ENCODE results near the gene PFAS.
A peak's percentile ranks its signal among the peaks of the same experiment; 100 is the strongest.

The PFAS gene

DNA sequence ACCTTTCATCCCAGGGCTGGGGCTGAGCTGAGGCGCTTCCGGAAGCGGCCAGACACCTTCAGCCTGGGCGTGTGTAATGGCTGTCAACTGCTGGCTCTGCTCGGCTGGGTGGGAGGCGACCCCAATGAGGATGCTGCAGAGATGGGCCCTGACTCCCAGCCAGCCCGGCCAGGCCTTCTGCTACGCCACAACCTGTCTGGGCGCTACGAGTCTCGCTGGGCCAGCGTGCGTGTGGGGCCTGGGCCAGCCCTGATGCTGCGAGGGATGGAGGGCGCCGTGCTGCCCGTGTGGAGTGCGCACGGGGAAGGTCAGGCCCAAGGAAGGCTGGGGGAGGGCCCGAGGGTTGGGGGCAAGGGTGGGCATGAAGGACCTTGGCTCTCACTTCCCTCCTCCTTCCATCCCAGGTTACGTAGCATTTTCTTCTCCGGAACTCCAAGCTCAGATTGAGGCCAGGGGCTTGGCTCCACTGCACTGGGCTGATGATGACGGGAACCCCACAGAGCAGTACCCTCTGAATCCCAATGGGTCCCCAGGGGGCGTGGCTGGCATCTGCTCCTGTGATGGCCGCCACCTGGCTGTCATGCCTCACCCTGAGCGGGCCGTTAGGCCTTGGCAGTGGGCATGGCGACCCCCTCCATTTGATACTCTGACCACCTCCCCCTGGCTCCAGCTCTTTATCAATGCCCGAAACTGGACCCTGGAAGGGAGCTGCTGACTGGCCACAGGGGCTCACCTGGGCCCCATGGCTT is 19.6 kb downstream of the PFAS start:
- no peak for DNase-seq

DNA sequence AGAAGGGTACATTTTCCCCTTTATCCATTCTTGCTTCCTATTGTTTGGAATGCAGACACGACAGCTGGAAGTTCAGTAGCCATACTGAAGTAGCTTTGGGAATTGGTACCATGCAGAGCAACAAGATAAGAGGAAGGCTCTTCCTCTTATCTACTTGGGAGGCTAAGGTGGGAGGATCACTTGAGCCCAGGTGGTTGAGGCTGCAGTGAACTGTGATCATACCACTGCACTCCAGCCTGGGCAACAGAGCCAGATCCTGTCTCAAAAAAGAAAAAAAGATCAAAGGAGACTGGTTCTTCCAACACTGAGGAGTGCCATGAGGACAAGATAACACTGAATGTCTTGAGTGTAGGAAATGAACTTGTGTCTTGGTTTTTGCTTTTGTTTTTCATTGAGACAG is 23.3 kb downstream of the PFAS start:
- no peak for DNase-seq

DNA sequence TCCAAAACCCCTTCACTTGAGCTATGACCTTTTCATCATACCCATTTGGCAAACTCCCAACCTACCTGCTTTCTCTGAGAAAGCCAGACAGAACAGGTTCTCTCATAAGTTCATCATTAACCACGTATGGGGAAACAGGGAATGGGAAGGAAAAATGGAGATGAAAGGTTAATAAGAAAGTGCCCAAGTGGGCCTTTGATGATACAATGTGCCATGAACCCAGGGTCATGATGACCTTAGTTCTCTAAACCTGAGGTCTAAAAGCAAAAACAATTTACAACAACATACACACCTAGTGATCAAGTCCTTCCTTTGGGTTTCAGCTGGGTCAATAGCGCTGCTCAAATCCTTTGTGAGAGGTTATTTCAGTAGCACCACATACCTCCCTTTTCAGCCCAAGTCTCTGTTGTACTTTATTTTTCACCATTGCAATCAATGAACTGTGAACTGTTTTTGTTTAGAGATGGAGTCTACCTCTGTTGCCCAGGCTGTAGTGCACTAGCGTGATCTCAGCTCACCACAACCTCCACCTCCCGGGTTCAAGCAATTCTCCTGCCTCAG is 24.9 kb downstream of the PFAS start:
- DNase-seq = no peak

DNA sequence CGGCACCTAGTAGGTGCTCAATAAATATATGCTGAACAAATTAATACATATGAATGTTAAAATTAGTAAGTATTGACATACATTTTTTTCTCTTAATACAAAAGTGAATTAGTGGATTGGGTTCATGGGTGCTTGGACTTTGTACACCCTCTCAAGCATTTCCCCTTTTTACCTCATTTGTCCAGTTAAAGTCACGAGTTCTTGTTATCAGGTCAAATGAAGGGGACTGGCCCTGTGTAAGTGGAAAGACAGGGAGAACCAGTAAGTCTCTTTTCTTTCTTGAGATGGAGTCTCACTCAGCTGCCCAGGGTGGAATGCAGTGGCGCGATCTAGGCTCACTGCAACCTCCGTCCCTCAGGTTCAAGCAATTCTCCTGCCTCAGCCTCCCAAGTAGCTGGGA is 25.7 kb downstream of the PFAS start:
- DNase-seq = no peak

DNA sequence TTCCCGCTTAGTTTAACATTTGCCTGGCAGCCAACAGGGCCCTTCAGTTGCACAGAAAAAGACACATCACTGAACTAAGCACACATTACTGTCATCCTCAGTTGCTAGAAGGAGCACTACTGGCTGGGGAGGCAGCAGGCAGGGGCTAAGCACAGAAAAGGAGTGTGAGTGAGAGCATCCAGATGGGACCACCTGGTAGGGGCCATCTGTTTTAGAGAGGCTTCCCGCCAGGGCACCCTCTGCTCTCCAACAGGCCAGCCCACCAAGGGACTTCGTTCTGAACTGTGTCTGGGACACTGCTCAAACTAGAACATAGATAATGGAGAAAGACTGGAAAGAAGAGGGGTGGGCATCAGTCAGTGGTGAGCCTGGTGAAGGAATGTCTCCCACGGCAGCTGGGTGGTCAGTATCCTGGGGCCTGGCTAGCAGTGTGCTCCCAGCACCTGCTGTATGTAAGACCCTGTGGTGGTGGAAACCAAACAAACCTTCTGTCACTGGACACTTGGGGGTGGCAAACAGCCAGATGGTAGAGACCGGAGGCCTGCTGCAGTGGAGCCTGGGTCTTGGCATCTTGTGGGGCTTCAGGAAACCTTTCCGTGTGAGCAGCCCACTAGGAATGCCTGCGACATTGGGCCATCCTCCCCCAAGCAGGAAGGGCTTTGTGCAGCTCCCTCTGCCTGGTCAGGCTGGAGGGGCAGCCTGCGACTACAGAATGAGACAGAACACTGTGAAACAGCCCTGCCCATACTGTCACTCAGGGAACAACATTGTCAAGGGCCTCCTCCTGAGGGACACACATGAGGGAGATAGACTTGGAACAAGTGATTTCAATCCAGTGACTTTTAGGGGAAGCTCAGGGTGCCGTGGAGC is 26.6 kb downstream of the PFAS start:
- no peak for DNase-seq

DNA sequence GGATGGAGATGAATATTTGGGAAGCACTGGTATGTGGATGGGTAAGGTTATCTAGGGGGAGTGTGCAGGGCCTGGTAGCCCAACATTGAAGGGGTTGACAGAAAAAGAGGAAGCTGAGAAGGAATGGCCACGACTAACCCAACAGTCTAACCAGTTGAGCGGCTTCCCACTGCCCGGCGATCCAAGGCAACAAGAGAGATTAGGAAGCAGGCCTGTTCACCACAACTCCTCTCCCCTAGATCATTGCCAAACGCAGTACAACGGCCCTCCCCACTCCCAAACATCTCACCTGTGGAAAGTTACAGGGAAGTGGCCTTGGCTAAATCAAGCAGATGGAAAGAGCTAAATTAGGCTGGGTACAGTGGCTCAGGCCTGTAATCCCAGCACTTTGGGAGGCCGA is 28.2 kb downstream of the PFAS start:
- no peak for DNase-seq

DNA sequence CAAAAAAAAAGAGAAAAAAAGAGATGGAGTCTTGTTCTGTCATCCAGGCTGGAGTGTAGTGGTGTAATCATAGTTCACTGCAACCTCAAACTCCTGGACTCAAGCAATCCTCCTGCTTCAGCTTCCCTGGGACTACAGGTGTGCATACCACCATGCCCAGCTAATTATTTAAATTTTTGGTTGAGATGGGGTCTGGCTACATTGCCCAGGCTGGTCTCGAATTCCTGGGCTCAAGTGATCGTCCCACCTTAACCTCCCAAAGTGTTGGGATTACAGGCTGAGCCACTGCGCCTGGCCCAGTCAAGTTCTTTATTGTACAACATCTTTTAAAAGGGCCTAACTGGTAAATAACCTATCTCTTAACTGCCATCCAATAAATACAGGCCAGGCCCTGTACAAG is 33.3 kb downstream of the PFAS start:
- no peak for DNase-seq

DNA sequence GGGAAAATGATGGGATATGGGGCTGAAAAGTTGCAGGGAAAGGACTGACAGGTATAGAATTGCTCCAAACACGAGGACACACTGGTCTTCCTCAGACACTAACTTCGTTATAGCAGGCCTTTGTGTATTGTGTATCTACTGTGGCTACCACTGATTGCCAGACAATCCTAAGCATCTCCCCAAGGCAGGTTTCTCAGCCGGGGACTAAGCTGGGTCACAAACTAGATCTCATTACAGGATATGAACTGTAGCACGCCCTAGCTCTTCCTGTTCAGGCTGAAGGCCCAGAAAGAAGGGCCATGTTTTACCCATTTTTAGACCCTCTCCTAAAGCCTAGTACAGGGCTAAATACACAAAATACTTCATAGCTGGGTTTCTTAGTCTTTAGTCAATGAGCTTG is 34.3 kb downstream of the PFAS start:
- DNase-seq = no peak

DNA sequence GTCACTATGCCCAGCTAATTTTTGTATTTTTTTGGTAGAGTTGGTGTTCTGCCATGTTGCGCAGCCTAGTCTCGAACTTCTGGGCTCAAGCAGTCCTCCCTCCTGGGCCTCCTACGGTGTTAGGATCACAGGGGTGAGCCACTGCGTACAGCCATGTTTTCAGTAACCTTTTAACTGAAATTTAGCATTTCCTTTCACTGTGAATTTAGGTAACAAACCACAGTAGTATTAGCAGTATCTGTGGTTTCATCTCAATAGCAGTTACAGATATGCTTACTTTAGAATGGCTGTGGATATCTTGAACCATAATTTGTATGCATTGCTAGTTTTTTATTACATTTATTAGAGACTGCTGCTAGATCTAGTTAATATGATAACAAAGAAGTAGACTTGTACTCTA is 35.0 kb downstream of the PFAS start:
- no peak for DNase-seq

DNA sequence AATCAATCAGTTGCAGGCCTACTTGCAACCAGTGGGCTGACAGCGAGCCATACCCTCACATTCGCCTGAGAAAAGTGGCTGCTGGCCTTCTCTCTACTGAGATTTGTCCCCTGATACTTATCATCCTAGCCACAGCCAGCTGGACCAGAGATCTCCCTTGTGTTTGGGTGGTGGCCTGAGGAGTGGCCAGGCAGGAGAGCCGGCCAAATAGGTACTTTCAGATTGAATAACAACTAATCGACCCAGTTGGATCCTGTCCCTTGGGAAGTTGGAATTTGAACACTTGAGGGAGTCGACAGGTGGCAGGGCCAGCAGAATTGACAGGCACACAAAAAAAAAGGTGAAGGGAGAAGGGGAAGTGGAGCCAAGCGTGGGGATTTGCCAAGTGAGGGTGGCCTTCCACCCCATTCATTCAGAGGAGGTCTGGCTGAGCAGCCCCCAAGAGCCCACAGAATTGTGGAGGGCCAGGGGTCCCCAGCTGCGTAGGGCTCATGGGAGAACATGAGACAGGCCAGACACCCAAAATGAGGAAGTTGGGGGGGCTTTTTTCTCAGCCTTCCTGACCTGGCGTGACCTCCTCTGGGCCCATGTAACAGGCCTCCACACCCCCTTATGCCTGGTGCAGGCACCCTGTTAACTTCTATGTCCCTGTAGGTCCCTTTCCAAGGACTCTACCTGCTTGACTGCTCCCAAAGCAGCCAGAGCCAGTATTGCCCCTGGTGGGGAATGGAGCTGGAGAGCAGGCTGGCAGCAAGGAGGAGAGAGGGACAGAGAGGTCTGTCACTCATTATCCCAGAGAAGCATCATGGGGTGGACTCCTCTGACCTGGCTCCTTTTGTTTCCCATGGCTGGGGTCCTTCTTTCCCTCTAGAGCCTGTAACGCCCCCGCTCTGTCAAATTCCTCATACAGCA is 36.4 kb downstream of the PFAS start:
- DNase-seq = no peak

DNA sequence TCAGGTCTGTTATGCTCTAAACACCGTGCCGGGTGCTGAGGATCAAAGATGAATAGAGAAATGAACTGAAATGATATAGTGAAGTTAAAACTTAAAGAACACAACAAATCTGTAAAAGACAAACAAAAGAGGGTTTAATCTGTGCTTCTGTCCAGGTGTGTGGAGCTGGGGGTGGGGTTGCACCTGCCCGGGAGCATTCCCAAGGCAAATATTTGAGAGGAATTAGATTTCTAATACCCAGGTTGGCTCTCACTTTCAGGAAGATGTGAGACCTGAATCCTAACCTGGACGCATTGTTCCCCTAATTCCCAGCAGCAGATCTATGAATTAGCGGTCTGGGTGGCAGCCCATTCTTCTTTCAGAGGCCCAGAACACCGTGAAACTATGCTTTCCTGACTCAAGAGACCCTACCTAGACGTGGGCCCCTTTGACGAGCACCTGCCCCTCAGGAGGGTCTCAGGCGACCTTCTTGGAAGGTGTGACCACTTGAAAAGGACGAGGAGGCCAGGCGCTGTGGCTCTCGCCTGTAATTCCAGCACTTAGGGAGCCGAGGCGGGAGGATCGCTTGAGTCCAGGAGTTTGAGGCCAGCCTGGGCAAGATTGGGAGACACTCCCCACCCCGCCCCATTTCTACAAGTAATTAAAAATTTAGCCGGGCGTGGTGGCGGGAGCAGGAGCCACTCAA is 38.7 kb downstream of the PFAS start:
- DNase-seq = no peak

DNA sequence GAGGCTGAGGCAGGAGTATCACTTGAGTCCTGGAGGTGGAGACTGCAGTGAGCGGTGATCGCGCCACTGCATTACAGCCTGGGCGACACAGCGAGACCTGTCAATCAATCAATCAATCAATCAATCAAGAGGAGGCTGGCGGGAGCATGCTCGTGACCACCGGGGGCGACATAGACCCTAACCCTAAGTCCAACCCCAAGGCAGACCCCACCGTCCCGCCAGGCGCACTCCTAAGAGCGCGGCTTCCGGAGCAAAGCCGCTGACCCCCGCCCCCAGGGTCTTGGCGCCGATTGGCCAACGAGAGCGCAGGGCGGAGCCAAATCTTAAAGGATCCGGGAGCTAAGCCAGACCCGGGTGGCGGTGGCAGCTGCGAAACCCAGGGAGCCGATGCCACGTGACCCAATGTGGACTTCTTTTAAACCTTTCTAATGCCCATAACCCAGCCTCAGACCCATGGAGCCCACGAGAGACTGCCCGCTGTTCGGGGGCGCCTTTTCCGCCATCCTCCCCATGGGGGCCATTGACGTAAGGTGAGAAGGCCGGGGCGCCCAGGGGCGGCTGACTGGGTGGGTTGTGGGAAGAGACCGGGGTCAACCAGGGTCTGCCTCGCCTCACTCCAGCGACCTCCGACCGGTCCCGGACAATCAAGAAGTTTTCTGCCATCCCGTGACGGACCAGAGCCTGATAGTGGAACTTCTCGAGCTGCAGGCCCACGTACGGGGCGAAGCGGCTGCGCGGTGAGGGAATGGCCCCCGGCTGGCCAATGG is 39.4 kb downstream of the PFAS start, which contains the start of gene RANGRF:
Gene RANGRF (plus strand): TSS at position 335 of the 767 bp plus-strand sequence. CDS start 119 bp downstream, at position 454.
- peak; percentile 54 for DNase-seq

DNA sequence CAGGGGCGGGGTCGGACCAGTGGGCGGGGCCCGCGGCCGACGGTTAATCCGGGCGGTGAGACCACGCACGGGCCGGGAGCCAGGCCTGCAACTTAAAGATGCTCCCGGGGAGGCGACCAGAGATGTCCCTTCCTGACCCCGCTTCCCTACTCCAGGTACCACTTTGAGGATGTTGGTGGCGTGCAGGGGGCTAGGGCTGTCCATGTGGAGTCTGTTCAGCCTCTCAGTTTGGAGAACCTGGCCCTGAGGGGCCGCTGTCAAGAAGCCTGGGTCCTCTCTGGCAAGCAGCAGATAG is 40.0 kb downstream of the PFAS start:
- no peak for DNase-seq

DNA sequence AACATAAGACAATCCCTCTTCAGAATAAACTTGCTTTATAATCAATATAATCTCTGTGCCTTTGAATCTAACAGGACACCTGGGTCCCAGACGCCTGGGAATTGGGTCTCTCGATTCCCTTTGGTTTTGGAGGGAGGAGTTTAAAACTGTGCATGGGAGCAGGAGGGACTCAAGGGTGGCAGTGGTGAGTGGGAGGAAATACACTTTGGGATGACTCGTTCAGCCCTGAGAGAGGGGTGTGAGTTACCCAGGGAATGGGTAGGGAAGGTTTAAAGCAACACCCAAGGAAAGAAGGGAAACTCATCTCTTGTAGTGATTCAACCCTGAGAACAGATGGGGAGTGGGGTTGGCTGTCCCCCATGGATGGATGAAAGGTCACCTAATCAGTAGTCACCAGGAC is 41.0 kb downstream of the PFAS start:
- DNase-seq = no peak

DNA sequence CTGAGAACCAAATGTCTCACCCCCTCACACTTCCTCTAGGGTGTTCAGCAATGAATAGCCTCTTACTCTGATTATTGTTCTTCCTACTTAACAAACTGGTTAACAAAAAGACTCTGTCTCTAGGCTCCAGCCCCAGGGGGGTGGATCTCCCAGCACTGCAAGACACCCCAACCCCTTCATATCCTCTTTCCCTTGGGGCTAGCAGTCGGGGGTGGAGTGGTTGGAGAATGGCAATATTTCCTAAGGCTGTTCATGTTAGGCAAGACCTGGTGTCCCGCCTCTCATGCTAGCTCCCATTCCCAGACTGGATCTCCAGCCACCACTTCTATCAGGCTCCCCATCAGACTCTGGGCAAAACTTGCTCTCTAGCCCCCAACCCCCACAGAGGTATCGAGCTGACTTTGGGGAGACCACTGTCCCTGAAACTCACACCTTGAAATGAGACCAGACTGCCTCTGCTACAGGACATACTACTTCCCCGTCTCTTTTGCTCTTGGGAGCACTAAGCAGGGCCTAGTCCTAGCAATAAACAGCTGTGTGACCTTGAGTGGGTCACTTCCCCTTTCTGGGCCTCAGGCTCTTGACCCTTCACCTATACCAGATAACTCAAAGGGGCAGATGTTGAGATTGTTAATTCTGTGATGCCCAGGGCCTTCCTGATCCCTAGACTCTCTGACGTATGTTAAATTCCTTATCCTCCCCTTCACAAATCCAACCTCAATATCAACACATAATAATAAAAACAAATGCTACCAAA is 43.7 kb downstream of the PFAS start:
- DNase-seq = no peak

DNA sequence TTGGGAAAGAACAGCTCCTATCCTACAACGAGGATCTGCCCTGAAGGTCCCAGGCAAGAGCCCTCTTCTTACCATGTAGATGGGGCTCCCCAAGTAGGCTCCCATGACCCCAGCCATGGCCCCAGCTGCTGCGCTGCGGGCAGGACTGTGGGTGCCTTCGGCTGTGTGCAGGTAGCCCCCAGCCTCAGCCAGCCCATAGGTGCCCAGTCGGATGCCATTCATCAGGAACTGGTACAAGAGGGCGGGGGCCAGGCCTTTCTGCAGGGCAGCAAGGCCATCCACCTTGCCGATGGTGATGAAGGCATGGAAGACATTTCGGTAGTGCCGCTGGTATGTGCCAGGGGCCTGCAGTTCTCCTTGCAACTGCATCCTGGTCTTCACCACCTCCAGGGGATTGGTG is 45.3 kb downstream of the PFAS start:
- DNase-seq = no peak

DNA sequence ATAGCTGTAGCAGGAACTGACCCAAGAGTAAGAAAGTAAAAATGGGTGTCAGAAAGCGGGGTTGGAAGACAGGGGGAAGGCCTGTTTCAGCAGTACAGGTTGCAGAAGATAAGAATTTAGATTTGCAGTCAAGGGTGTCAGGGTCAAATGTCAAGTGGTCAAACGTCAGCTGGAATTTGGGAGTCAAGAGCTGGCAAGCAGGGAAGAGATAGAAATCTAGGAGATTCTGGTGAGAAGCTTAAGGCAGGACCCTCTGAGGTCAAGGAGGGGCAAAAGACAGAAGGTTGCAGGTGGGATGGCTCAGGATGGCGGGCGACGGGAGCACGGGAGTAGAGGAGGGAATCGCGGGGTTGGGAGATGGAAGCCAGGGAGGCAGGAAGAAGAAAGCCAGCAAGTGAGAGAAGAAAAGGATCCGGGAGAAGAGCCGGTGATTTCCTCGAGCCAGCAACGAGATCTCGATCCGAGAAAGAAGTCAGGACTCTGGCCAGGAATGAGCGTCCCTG is 45.8 kb downstream of the PFAS start:
- no peak for DNase-seq

DNA sequence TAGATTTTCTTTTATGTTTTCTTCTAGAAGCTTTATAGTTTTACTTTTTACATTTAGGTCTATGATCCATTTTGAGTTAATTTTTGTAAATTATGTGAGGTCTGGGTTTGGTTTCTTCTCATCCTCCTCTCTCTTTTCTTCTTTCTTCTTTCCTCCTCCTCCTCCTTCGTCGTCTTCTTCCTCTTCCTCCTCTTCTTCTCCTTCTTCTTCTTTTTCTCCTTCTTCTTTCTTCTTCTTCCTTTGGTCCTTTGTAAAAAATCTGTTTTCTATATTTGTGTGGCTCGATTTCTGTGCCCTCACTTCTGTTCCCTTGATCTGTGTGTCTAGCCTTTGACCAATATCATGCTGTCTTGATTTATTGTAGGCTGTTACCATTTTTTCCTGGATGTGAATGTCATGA is 51.1 kb downstream of the PFAS start:
- DNase-seq = no peak

DNA sequence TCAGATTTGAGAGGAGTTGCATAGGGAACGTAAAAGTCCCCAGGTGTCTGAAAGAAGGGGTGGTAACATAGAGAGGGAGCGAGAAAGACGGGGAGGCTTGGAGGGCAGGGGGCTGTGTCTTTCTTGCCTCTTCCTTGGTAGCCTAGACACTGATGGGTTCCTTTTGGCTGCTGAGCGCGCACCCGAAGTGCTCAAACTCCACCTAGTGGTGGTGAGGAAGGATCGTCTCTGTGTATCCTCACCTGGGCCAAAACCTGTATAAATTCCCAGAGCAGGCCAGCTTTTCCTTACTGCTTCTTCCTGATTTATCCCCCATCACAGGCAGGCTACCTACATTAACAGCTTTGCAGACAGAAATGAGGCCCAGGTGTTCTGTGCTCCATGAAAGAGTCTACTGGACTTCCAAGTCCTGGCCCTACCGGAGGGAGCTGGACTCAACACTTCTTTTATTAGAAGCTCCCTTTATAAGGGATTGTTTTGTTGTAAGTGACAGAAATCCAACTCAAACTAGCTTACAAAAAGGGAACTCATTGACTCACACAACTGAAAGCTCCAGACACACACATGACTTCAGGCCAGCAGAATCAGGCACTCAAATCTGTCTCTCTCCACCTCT is 51.6 kb downstream of the PFAS start:
- DNase-seq = peak; percentile 10

DNA sequence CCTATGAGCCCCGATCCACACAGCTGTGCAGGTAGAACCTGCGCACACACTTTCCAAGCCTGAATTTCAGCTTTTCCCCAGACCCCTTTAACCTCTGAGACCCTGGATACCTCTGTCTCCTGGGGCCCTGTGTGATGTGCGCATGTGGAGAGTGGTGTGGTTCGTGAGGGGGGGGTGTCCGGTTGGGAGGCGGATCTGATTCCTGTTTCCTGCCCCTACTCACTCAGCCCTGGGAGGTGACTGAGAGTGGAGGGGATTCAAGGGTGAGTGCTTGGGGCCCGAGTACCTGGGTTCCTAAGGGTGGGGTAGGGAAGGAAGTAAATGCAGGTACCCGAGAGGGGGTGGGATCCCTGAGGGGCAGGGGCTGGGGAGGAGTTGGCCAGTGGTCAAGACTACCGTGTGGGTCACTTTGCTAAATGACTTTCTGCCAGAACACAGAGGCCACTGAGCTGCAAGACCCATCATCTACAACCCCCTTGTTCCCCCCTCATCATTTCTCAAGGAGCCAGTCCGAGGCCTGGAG is 61.6 kb downstream of the PFAS start:
- no peak for DNase-seq

All from NK-92 treated with Interleukin-12 subunit alpha and Interleukin-12 subunit beta, amount 100 ng/mL, for 24 hours (cell line).